OCI-LY3 (cell line): ENCODE results near the gene BCKDHB.

Experiments used
- CTCF ChIP-seq: fragments of 200-600, 300-600 bp; sonication (generic); IDR thresholded peaks from 2 replicates; pipeline ENCODE4 v1.5.1; 2014; ENCODE audit warnings: antibody characterized with exemption, low read length, low read depth
- EZH2phosphoT487 ChIP-seq: fragments of 200-600 bp; shearing (Covaris generic); IDR thresholded peaks from 2 replicates; pipeline ENCODE4 v1.6.1; 2018; ENCODE audit warnings: antibody characterized with exemption, mixed run types, low read depth

GRCh38 chr6:80105972-80106417 lies 476 bp upstream of the BCKDHB start:
- no peak for TF ChIP-seq CTCF
- TF ChIP-seq EZH2phosphoT487 = no peak
